Measurements from ENCODE around the gene NHSL2. TPM values are rescaled to one million over a fixed set of nuclear protein-coding genes. Genes with fewer than 3 reads are reported as not detected.

Gene NHSL2
- total RNA-seq, 4 donors from 2014 or later = 10.4 to 35.8 (median 13.9) TPM

DNA sequence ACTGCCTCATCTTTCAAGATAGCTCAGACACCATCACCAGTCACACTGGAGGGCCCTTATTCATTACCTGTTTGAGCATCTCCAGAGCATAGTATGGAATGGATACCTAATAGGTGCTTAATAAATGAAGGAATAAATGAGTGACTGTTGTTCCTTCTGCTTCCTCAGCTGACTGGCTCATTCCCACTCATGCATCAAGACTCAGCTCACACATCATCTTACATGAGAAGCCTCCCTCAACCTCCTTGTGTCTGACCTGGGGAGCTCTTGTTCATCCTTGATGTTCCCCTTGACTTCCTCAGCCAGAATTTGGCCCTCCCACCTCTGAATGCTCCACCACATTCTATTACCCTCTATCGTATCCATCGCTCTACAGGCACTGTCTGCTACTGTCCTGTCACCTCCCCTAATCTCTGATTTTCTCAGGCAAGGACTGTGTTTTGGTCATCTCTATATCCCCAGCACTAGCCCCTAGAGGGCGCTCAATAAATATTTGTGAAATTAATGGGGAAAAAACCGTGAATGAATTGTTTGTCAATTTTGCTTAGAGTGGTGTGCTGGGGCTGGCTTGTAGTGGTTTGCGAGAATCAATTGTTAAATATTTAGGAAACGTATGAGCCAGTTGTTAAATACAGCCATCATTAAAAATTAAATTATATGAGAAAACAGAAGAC, 88.3 kb downstream of the NHSL2 start:
- Histone ChIP-seq H3K9me3 (no peaks in the 10 kb centered on the region), H3K4me1 (peaks cover 0 to 16% (median 0%) of the 10 kb centered on the region in 3 donors), H3K4me3 (no peak overlapping the region), H3K27ac (no peak overlapping the region), H3K27me3 (no peaks in the 10 kb centered on the region), H3K36me3 (no peaks in the 10 kb centered on the region)
- TF ChIP-seq POLR2A (IDR thresholded peaks at IDR 0.05) = no peak
- TF ChIP-seq, protein P1, sequence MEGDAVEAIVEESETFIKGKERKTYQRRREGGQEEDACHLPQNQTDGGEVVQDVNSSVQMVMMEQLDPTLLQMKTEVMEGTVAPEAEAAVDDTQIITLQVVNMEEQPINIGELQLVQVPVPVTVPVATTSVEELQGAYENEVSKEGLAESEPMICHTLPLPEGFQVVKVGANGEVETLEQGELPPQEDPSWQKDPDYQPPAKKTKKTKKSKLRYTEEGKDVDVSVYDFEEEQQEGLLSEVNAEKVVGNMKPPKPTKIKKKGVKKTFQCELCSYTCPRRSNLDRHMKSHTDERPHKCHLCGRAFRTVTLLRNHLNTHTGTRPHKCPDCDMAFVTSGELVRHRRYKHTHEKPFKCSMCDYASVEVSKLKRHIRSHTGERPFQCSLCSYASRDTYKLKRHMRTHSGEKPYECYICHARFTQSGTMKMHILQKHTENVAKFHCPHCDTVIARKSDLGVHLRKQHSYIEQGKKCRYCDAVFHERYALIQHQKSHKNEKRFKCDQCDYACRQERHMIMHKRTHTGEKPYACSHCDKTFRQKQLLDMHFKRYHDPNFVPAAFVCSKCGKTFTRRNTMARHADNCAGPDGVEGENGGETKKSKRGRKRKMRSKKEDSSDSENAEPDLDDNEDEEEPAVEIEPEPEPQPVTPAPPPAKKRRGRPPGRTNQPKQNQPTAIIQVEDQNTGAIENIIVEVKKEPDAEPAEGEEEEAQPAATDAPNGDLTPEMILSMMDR (IDR thresholded peaks at IDR 0.05) = peak; percentile 40 to 60 (median 52)
- TF ChIP-seq POLR2AphosphoS5 (IDR thresholded peaks at IDR 0.05) = no peak
- no peak for TF ChIP-seq EP300 (IDR thresholded peaks at IDR 0.05)
- ATAC-seq = peak; percentile 16
- WGBS, 2 donors (ENCODE audit: low coverage in 1 of 2) = 5 to 8% methylated on average over 3 to 4 of the region's 6 CpGs

DNA sequence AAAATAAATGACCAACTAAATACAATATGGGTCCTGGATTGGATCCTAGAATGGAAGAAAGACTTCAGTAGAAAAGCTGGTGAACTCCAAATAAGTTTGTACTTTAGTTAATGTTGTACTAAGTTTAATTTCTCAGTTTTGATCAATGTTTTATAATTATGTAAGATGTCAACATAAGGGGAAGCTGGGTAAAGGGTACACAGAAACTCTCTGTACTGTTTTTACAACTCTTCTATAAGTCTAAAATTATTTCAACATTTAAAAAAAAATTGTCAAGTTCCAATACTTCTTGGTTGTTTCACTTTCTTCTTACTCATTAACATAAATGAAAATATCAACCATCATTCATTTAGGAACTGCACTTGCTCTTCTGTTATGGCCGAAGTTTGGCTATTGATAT, 88.9 kb downstream of the NHSL2 start:
- H3K4me3 ChIP-seq = no peak overlapping the region
- H3K27ac ChIP-seq = no peak overlapping the region
- H3K9me3 ChIP-seq = no peaks in the 10 kb centered on the region
- no peaks in the 10 kb centered on the region for H3K36me3 ChIP-seq
- H3K27me3 ChIP-seq = no peaks in the 10 kb centered on the region
- WGBS, 2 donors (ENCODE audit: low coverage in 1 of 2) = 75 to 100% methylated on average over 1 of the region's 1 CpG
- peaks cover 0 to 22% (median 4%) of the 10 kb centered on the region in 3 donors for H3K4me1 ChIP-seq
- ATAC-seq = no peak
- TF ChIP-seq EP300 (IDR thresholded peaks at IDR 0.05) (no peak), POLR2AphosphoS5 (IDR thresholded peaks at IDR 0.05) (no peak), POLR2A (IDR thresholded peaks at IDR 0.05) (no peak)
- TF ChIP-seq, protein P1 (IDR thresholded peaks at IDR 0.05) = no peak

DNA sequence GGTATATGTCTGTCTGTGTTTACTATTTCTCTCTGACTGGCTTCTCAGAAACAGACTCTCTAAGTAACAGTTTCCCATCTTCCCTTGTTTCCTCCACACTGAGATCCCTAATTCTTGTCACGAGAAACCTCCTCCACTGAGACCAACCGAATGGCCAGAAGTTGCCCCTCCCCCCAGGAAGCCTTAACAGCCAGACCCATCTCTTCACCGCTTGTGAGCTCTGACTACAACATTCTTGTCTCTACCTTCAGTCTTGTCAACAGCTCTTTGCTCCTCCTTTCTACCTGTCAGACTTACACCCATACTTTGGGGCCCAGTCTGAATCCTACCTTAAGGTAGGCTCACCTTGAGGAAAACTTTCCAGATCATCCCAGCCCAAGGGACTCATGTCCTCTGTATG, 90.8 kb downstream of the NHSL2 start:
- H3K4me3 ChIP-seq = no peak overlapping the region
- H3K36me3 ChIP-seq = no peaks in the 10 kb centered on the region
- H3K9me3 ChIP-seq = no peaks in the 10 kb centered on the region
- no peak overlapping the region for H3K27ac ChIP-seq
- H3K4me1 ChIP-seq = peaks cover 0 to 23% (median 5%) of the 10 kb centered on the region in 3 donors
- 38 to 44% methylated on average over 3 of the region's 3 CpGs for WGBS, 2 donors (ENCODE audit: low coverage in 1 of 2)
- ATAC-seq = no peak
- no peaks in the 10 kb centered on the region for H3K27me3 ChIP-seq
- no peak for TF ChIP-seq POLR2AphosphoS5 (IDR thresholded peaks at IDR 0.05)
- no peak for TF ChIP-seq EP300 (IDR thresholded peaks at IDR 0.05)
- no peak for TF ChIP-seq POLR2A (IDR thresholded peaks at IDR 0.05)
- TF ChIP-seq, protein P1 (IDR thresholded peaks at IDR 0.05) = no peak

DNA sequence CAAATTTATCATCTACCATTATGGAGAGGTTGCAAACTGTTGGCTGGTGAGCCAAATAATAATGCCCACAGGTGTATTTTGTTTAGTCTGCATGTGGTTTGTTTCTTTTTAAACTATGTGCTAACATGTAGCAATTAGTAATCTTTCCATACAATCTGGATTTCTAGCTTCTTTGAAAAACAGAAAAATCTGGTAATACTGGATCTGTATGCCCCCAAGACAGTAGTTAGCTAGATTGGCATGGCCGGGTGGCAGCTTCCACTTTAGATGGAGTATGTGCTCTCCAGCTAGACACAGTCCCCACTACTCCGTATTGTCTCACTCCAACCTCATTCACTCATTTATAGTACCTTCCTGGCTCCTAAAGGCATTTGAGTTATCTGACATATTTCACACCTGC, 91.3 kb downstream of the NHSL2 start:
- 76 to 88% methylated on average over 1 to 2 of the region's 2 CpGs for WGBS, 2 donors (ENCODE audit: low coverage in 1 of 2)
- no peak for ATAC-seq
- H3K27me3 ChIP-seq = no peaks in the 10 kb centered on the region
- peaks cover 0 to 23% (median 5%) of the 10 kb centered on the region in 3 donors for H3K4me1 ChIP-seq
- no peak overlapping the region for H3K27ac ChIP-seq
- no peaks in the 10 kb centered on the region for H3K9me3 ChIP-seq
- H3K4me3 ChIP-seq = no peak overlapping the region
- no peak for TF ChIP-seq POLR2AphosphoS5 (IDR thresholded peaks at IDR 0.05)
- TF ChIP-seq, protein P1 (IDR thresholded peaks at IDR 0.05) = no peak
- no peaks in the 10 kb centered on the region for H3K36me3 ChIP-seq

DNA sequence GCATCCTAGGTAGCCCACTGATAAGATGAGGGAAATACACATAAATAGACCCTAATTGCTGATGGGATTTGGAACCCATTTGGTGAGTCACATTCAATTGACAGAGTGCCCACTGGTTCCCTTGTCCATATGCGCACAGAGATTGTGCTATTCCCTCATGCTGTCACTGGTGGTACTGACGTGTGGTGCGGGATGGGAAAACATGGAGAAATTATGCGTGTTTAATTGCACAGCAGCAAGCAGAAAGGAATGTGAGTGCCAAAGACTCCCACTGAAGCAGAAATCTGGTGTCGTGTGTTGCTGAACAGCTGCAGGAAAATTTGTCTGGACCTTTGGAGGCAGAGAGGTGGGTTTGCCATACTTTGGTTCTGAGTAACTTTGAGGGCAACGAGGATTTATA, 92.2 kb downstream of the NHSL2 start:
- TF ChIP-seq EP300 (IDR thresholded peaks at IDR 0.05) = no peak
- TF ChIP-seq, protein P1 (IDR thresholded peaks at IDR 0.05) = peak in 1 of 4 experiments; percentile 6
- H3K4me1 ChIP-seq = peaks cover 0 to 23% (median 5%) of the 10 kb centered on the region in 3 donors
- no peaks in the 10 kb centered on the region for H3K36me3 ChIP-seq
- H3K9me3 ChIP-seq = no peaks in the 10 kb centered on the region
- WGBS, 2 donors (ENCODE audit: low coverage in 1 of 2) = 55 to 82% methylated on average over 2 of the region's 6 CpGs
- ATAC-seq = no peak
- no peak overlapping the region for H3K4me3 ChIP-seq
- H3K27ac ChIP-seq = peak overlapping the region in 1 of 4 donors; percentile 34
- H3K27me3 ChIP-seq = no peaks in the 10 kb centered on the region

Data from gastroesophageal sphincter (tissue), 4 donors.